Measurements from ENCODE around the gene BSND.
A peak's percentile ranks its signal among the peaks of the same experiment; 100 is the strongest.

Gene BSND

GRCh38 chr1:54976747-54977146, 22.0 kb upstream of the BSND start:
- FAIRE-seq, result no peak

- no peak for FAIRE-seq
Measured at GRCh38 chr1:54977533-54978297, 21.0 kb upstream of the BSND start.

- no peak for FAIRE-seq
Measured at GRCh38 chr1:54978528-54979326, 20.0 kb upstream of the BSND start.

- FAIRE-seq, result no peak
Measured at GRCh38 chr1:54979327-54979891, 19.3 kb upstream of the BSND start.

- no peak for FAIRE-seq
Measured at GRCh38 chr1:54980046-54980527, 18.6 kb upstream of the BSND start.

- FAIRE-seq, result no peak
Measured at GRCh38 chr1:54980528-54981241, 18.0 kb upstream of the BSND start, which contains the start of gene TMEM61. Gene TMEM61 (plus strand): TSS chr1:54980628. CDS start chr1:54981066, 438 bp downstream.

GRCh38 chr1:54981466-54981865, 17.3 kb upstream of the BSND start:
- no peak for FAIRE-seq

- no peak for FAIRE-seq
Measured at GRCh38 chr1:54982739-54983138, 16.0 kb upstream of the BSND start.

- no peak for FAIRE-seq
Measured at GRCh38 chr1:54984131-54984842, 14.4 kb upstream of the BSND start.

- no peak for FAIRE-seq
Measured at GRCh38 chr1:54985556-54985955, 13.2 kb upstream of the BSND start.

- no peak for FAIRE-seq
Measured at GRCh38 chr1:54986025-54986424, 12.7 kb upstream of the BSND start.

GRCh38 chr1:54986533-54986932, 12.2 kb upstream of the BSND start:
- FAIRE-seq, result no peak

GRCh38 chr1:54987427-54987826, 11.3 kb upstream of the BSND start:
- no peak for FAIRE-seq

GRCh38 chr1:54987919-54988705, 10.6 kb upstream of the BSND start:
- no peak for FAIRE-seq

GRCh38 chr1:54988975-54989374, 9.8 kb upstream of the BSND start:
- no peak for FAIRE-seq

- FAIRE-seq, result peak; percentile 96
Measured at GRCh38 chr1:54989473-54989872, 9.3 kb upstream of the BSND start.

- no peak for FAIRE-seq
Measured at GRCh38 chr1:54989968-54990810, 8.5 kb upstream of the BSND start.

GRCh38 chr1:54990916-54991315, 7.8 kb upstream of the BSND start:
- no peak for FAIRE-seq

- no peak for FAIRE-seq
Measured at GRCh38 chr1:54991939-54992338, 6.8 kb upstream of the BSND start.

- FAIRE-seq, result no peak
Measured at GRCh38 chr1:54993140-54993539, 5.6 kb upstream of the BSND start.

Measured in islet of Langerhans (tissue), 1 donor.